HG03432 (cell line): ENCODE results near the gene CASP7.
"Not testable (repeated sequence)": the region's sequence is repeated elsewhere in the genome, so short reads cannot be mapped to it uniquely, and the experiment has no call there.

Experiments
- ATAC-seq: cut with Tn5 transposase; IDR thresholded peaks from one replicate; pipeline ENCODE4 v1.9.1; 2021; ENCODE audit warnings: mild to moderate bottlenecking, moderate library complexity; ENCODE audit not compliant: unreplicated experiment

Gene CASP7

GRCh38 chr10:113751181-113751732, 71.5 kb downstream of the CASP7 start, which contains the start of gene PLEKHS1:
Gene PLEKHS1, plus strand, starts transcription at chr10:113751682. Its CDS starts 3,596 bp downstream, at chr10:113755278.
- no peak for ATAC-seq

GRCh38 chr10:113752553-113752952, 72.8 kb downstream of the CASP7 start:
- no peak for ATAC-seq

GRCh38 chr10:113753020-113753692, 73.4 kb downstream of the CASP7 start:
- no peak for ATAC-seq

- ATAC-seq: no peak
Measured at GRCh38 chr10:113754125-113754524, 74.4 kb downstream of the CASP7 start.

GRCh38 chr10:113754768-113755167, 75.1 kb downstream of the CASP7 start:
- ATAC-seq: no peak

- no peak for ATAC-seq
Measured at GRCh38 chr10:113756940-113757543, 77.3 kb downstream of the CASP7 start.

- no peak for ATAC-seq
Measured at GRCh38 chr10:113762083-113762482, 82.4 kb downstream of the CASP7 start.

- no peak for ATAC-seq
Measured at GRCh38 chr10:113764582-113764981, 84.9 kb downstream of the CASP7 start.

GRCh38 chr10:113765910-113766309, 86.2 kb downstream of the CASP7 start:
- no peak for ATAC-seq

GRCh38 chr10:113767222-113767621, 87.5 kb downstream of the CASP7 start:
- no peak for ATAC-seq

- no peak for ATAC-seq
Measured at GRCh38 chr10:113770346-113770745, 90.6 kb downstream of the CASP7 start.

- ATAC-seq: not testable (repeated sequence)
Measured at GRCh38 chr10:113771131-113771530, 91.4 kb downstream of the CASP7 start.

- ATAC-seq: no peak
Measured at GRCh38 chr10:113775686-113776294, 96.1 kb downstream of the CASP7 start.

GRCh38 chr10:113776553-113776952, 96.8 kb downstream of the CASP7 start:
- no peak for ATAC-seq
